Endometrial microvascular endothelial cells (primary cell): ENCODE data around the gene MICU1. TPM values are rescaled to one million over a fixed set of nuclear protein-coding genes. Genes with fewer than 3 reads are reported as not detected.
"Not testable (repeated sequence)": the region's sequence is repeated elsewhere in the genome, so short reads cannot be mapped to it uniquely, and the experiment has no call there.

Source experiments
- in situ Hi-C: cut with HindIII; loops from 2 replicates; pipeline ENCODE4 v1.10.0; 2017; ENCODE audit warnings: low sequenced_read_pairs, low pct_unique_long_range_greater_than_20kb; ENCODE audit errors: inconsistent ontology term
- total RNA-seq: library from RNA; depleted of rRNA; stranded (reverse); fragments of >200 nt; gene quantifications from one replicate; pipeline ENCODE4 v1.2.3, GENCODE V29; 2015; ENCODE audit errors: inconsistent ontology term

Gene MICU1, protein sequence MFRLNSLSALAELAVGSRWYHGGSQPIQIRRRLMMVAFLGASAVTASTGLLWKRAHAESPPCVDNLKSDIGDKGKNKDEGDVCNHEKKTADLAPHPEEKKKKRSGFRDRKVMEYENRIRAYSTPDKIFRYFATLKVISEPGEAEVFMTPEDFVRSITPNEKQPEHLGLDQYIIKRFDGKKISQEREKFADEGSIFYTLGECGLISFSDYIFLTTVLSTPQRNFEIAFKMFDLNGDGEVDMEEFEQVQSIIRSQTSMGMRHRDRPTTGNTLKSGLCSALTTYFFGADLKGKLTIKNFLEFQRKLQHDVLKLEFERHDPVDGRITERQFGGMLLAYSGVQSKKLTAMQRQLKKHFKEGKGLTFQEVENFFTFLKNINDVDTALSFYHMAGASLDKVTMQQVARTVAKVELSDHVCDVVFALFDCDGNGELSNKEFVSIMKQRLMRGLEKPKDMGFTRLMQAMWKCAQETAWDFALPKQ
- total RNA-seq, result 39.7 TPM

DNA sequence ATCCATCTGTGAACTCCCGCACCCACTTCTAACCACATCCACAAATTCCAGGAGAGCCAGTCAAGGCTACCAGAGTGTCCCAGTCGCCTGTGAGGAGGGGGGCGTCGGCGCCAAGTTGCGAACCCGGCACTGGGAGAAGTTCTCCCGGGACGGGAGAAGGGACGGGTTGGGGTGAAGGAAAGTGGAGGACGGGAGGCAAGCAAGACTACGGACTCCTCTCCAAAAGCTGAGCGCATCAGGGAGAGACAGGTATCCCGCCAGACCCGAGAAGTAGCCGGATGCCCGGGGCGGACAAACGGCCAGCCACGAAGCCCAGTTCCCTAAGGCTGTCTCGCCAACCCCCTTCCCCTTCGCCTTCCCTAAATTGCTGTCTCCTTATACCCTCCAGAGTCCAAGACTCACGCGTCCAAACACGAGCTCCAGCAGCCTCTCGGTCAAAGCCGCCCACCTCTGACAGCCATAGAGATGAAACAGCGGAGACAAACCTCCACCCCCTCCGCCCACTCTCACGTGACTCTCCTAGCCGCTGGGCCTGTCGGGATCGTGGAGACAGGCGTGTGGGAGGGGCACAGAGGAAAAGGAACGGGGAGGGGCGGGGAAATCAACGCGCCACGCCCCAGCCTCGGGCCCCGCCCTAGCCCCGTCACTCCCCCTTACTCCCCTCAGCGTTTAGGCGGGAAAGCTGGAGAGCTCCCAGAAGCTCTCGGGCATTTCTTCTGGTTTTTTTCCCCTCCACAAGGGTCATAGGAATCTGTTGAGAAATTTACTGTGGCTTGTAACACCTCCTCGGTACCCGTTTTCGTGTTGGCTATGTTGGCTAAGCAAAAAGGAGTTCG is at the start of gene MICU1:
MICU1 (minus strand) TSS at position 472 of the 836 bp plus-strand sequence. CDS start 59,286 bp downstream, outside the sequence.
- in situ Hi-C loops, result no loop called here

GRCh38 chr10:72674174-72674573 is 48.3 kb upstream of the MICU1 start:
- in situ Hi-C loops, result not testable (repeated sequence)

GRCh38 chr10:72673280-72673679 is 47.4 kb upstream of the MICU1 start:
- in situ Hi-C loops, result no loop called here

GRCh38 chr10:72667207-72667864 is 41.5 kb upstream of the MICU1 start:
- in situ Hi-C loops, result no loop called here

DNA sequence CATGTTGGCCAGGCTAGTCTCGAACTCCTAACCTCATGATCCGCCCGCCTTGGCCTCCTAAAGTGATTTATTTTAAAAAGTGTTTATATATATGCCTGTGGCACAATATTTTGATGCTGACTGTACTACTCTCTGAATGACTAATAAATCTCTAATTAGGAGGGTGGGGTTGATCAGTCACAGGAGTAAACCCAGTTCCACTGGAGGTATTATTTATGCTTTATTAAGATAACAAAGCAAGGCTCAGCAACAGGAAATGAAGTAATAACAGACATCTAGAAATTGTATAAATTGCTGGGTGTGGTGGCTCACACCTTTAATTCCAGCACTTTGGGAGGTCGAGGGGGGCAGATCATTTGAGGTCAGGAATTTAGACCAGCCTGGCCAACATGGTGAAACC is 40.0 kb upstream of the MICU1 start:
- in situ Hi-C loops, result no loop called here

DNA sequence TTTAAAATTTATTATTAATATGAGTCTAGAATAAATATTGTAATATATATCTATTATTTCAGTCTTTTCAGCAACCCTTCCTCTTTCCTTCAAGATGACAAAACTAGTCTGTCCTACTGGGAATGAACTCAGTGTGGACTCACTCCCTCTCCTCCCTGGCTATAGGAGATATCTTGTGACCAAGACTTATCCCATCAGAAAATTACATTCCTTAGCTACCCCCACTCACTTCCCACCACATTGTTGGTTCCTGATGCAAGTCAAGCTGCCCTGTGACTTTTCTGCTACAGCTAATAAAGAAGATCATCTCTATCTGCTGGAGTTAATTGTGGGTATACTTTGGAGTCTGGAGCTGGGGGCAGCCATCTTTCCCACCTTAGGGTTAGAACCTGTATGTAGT is 38.1 kb upstream of the MICU1 start:
- in situ Hi-C loops, result no loop called here

- in situ Hi-C loops, result no loop called here
These were observed 35.6 kb upstream of the MICU1 start for GRCh38 chr10:72661431-72661830.

DNA sequence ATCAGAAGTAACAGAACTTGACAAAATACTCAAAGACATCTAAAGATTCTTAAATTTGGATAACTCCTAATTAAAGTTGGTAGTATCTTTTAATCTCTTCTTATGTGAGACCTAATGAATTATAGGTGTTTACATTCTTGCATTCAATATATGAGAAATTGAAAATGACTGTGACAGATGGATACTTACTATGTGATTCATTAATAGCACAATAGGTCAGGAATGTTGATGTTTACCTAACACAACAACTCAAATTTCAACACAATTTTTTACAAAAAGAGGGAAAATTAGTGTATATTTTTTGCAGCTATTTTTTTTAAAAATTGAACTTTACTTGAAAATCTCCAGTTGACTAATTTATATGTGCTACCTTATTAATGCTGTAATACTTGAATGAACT is 34.3 kb upstream of the MICU1 start:
- in situ Hi-C loops, result no loop called here

GRCh38 chr10:72659694-72660093 is 33.8 kb upstream of the MICU1 start:
- in situ Hi-C loops, result no loop called here

- in situ Hi-C loops, result no loop called here
These were observed 33.0 kb upstream of the MICU1 start for GRCh38 chr10:72658696-72659400.

DNA sequence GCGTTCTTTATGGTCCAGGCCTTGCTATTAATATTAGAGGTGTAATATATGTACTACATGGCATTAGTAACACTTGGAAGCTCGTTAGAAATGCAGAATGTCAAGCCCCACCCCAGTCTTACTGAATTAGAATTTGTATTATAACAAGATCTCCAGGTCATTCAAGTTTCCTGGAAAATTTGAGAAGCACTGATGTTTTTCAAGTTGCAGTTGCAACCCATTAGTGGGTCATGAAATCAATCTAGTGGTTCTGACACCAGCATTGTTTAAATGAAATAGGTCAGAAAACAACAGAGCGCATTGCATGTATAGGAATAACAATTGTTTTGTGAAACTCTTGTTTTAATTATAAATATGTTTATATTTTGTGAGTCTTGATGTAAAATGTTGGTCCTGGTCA is 28.8 kb upstream of the MICU1 start:
- in situ Hi-C loops, result no loop called here

GRCh38 chr10:72653383-72654096 is 27.7 kb upstream of the MICU1 start:
- in situ Hi-C loops, result no loop called here

GRCh38 chr10:72649291-72649690 is 23.4 kb upstream of the MICU1 start:
- in situ Hi-C loops, result no loop called here

- in situ Hi-C loops, result no loop called here
These were observed 22.4 kb upstream of the MICU1 start for GRCh38 chr10:72648301-72648700.

DNA sequence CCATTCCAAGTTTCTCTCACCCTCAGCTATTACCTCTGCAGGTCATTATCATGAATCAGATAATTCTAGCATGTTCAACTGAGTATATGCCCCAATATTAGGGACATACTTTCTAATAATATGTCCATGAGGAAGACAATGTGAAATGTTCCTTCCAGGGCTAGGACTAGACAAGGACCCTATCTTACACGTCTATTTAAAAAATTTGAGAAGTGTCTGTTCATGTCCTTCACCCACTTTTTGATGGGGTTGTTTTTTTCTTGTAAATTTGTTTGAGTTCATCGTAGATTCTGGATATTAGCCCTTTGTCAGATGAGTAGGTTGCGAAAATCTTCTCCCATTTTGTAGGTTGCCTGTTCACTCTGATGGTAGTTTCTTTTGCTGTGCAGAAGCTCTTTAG is 21.1 kb upstream of the MICU1 start:
- in situ Hi-C loops, result not testable (repeated sequence)

GRCh38 chr10:72645263-72645858 is 19.5 kb upstream of the MICU1 start:
- in situ Hi-C loops, result no loop called here

- in situ Hi-C loops, result no loop called here
These were observed 16.4 kb upstream of the MICU1 start for GRCh38 chr10:72642318-72642717.

DNA sequence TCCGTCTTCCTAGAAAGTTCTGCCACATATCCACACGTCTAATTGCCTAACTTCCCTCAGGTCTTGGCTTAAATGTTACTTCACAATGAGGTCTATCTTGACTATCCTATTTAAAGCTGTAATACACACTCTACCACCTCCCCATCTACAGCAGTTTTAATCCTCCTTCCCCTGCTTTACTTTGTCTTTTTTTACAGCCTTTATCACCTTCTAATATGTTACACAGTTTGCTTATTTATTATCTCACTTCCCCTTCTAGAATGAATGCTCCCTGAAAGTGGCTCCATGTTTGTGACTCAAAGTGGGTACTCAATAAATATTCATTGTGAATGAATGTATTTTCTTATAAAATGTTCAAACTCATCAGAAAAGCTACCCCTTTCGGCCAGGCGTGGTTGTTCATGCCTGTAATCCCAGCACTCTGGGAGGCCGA is 13.6 kb upstream of the MICU1 start:
- in situ Hi-C loops, result no loop called here
